ENCODE measurements around the gene SNX32. TPM values are rescaled to one million over a fixed set of nuclear protein-coding genes. Genes with fewer than 3 reads are reported as not detected.

Gene SNX32
- total and polyA plus RNA-seq, 2 of the 13 experiments (the other 11 are each of a cell fraction or from before 2014, with no cell fraction given), result 0.09 to 0.34 TPM

DNA sequence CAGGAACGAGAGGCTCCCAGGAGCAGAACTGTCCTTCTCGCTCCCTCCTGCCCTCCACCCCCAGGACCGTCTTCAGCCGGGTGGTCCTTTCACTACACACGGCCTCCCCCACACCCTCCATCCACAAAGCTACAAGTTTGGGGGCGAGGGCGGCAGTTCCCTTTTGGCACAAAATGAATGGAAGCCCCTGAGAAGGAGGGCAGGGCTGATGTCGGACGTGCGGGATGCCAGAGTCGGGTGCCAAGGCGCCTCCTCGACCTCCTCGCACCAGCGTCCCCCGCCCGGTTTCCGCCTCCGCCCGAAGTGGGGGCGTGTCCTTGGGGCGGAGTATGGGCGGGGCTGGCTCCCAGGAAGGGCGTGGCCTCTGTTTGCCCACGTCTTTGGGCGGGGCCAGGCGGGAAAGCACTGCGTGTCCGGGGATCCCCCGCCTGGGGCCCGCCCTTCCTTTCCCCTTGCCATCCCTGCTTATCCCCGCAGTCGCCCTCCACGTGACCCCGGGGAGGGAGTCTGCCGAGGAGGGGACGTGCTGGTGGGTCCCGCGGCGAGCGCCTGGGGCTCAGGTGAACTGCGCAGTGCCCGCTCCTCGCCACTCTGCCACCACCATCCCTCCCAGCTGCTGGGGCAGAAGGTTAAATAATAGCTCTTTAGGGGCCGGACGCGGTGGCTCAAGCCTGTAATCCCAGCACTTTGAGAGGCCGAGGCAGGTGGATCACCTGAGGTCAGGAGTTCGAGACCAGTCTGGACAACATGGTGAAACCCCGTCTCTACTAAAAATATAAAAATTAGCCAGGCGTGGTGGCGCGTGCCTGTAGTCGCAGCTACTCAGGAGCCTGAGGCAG lies 39.8 kb downstream of the SNX32 start (continued):
- TF ChIP-seq CENPBD1 (CRISPR knock-in tag; IDR thresholded peaks at IDR 0.05; ENCODE audit: borderline replicate concordance, low read depth) (0 out of 2 replicates have a peak, but pooled peaks have one; percentile 45), MAFF (IDR thresholded peaks at IDR 0.05; ENCODE audit: low read depth, low read length) (no peak), ZNF761 (CRISPR knock-in tag; conservative IDR thresholded peaks at IDR 0.05) (no peak), DR1 (CRISPR knock-in tag; IDR thresholded peaks at IDR 0.05) (no peak), POGZ (CRISPR knock-in tag; IDR thresholded peaks at IDR 0.05) (peak; percentile 39; the same call in 1 of the 2 replicates), ETV5 (CRISPR knock-in tag; IDR thresholded peaks at IDR 0.05; ENCODE audit: borderline replicate concordance) (peak; percentile 59; the same call in 1 of the 2 replicates), GATAD2A (CRISPR knock-in tag; IDR thresholded peaks at IDR 0.05) (0 out of 2 replicates have a peak, but pooled peaks have one; percentile 35), NFIC (IDR thresholded peaks at IDR 0.05; ENCODE audit: low read length) (no peak), MIXL1 (CRISPR knock-in tag; IDR thresholded peaks at IDR 0.05) (0 out of 2 replicates have a peak, but pooled peaks have one; percentile 9), MBNL3 (CRISPR knock-in tag; conservative IDR thresholded peaks at IDR 0.05) (no peak), FOXJ3 (CRISPR knock-in tag; IDR thresholded peaks at IDR 0.05; ENCODE audit: borderline replicate concordance) (no peak), RFXAP (CRISPR knock-in tag; IDR thresholded peaks at IDR 0.05; ENCODE audit: borderline replicate concordance) (no peak), ZMYM4 (CRISPR knock-in tag; IDR thresholded peaks at IDR 0.05) (peak; percentile 63; the same call in 1 of the 2 replicates), ZNF816 (CRISPR knock-in tag; IDR thresholded peaks at IDR 0.05; ENCODE audit: borderline replicate concordance) (peak; percentile 82), LCORL (IDR thresholded peaks at IDR 0.05) (no peak), LCORL (CRISPR knock-in tag; IDR thresholded peaks at IDR 0.05) (peak; percentile 65; the same call in 1 of the 2 replicates), NFYB (CRISPR knock-in tag; IDR thresholded peaks at IDR 0.05) (no peak), KLF13 (CRISPR knock-in tag; IDR thresholded peaks at IDR 0.05) (no peak), ZNF772 (CRISPR knock-in tag; IDR thresholded peaks at IDR 0.05) (no peak; the same call in 1 of the 2 replicates), FOXP1 (IDR thresholded peaks at IDR 0.05) (no peak), FOXP1 (CRISPR knock-in tag; IDR thresholded peaks at IDR 0.05) (no peak), ZNF10 (CRISPR knock-in tag; IDR thresholded peaks at IDR 0.05; ENCODE audit: borderline replicate concordance, low read depth) (no peak), HNRNPUL1 (IDR thresholded peaks at IDR 0.05; ENCODE audit: low read depth, low read length) (no peak), KDM1A (CRISPR knock-in tag; IDR thresholded peaks at IDR 0.05) (peak; percentile 21; the same call in 1 of the 2 replicates), ERF (CRISPR knock-in tag; IDR thresholded peaks at IDR 0.05) (peak; percentile 50; the same call in 1 of the 2 replicates)
- TF ChIP-seq, protein P1, sequence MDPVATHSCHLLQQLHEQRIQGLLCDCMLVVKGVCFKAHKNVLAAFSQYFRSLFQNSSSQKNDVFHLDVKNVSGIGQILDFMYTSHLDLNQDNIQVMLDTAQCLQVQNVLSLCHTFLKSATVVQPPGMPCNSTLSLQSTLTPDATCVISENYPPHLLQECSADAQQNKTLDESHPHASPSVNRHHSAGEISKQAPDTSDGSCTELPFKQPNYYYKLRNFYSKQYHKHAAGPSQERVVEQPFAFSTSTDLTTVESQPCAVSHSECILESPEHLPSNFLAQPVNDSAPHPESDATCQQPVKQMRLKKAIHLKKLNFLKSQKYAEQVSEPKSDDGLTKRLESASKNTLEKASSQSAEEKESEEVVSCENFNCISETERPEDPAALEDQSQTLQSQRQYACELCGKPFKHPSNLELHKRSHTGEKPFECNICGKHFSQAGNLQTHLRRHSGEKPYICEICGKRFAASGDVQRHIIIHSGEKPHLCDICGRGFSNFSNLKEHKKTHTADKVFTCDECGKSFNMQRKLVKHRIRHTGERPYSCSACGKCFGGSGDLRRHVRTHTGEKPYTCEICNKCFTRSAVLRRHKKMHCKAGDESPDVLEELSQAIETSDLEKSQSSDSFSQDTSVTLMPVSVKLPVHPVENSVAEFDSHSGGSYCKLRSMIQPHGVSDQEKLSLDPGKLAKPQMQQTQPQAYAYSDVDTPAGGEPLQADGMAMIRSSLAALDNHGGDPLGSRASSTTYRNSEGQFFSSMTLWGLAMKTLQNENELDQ (CRISPR knock-in tag; IDR thresholded peaks at IDR 0.05; ENCODE audit: borderline replicate concordance), result no peak
- TF ChIP-seq, protein P2, sequence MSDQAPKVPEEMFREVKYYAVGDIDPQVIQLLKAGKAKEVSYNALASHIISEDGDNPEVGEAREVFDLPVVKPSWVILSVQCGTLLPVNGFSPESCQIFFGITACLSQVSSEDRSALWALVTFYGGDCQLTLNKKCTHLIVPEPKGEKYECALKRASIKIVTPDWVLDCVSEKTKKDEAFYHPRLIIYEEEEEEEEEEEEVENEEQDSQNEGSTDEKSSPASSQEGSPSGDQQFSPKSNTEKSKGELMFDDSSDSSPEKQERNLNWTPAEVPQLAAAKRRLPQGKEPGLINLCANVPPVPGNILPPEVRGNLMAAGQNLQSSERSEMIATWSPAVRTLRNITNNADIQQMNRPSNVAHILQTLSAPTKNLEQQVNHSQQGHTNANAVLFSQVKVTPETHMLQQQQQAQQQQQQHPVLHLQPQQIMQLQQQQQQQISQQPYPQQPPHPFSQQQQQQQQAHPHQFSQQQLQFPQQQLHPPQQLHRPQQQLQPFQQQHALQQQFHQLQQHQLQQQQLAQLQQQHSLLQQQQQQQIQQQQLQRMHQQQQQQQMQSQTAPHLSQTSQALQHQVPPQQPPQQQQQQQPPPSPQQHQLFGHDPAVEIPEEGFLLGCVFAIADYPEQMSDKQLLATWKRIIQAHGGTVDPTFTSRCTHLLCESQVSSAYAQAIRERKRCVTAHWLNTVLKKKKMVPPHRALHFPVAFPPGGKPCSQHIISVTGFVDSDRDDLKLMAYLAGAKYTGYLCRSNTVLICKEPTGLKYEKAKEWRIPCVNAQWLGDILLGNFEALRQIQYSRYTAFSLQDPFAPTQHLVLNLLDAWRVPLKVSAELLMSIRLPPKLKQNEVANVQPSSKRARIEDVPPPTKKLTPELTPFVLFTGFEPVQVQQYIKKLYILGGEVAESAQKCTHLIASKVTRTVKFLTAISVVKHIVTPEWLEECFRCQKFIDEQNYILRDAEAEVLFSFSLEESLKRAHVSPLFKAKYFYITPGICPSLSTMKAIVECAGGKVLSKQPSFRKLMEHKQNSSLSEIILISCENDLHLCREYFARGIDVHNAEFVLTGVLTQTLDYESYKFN (CRISPR knock-in tag; conservative IDR thresholded peaks at IDR 0.05), result peak; percentile 50; the same call in 1 of the 2 replicates
